Amniotic epithelial cell (primary cell): ENCODE results near the gene RSAD1.

ENCODE experiments used
- DNase-seq: peaks from one replicate; pipeline ENCODE4 v3.0.0-alpha.2; 2010; ENCODE audit warnings: low read depth

RSAD1 gene

GRCh38 chr17:50458270-50458669, 20.4 kb upstream of the RSAD1 start:
- no peak for DNase-seq

- peak; percentile 67 for DNase-seq
Observed at GRCh38 chr17:50458701-50459676, 19.7 kb upstream of the RSAD1 start.

DNA sequence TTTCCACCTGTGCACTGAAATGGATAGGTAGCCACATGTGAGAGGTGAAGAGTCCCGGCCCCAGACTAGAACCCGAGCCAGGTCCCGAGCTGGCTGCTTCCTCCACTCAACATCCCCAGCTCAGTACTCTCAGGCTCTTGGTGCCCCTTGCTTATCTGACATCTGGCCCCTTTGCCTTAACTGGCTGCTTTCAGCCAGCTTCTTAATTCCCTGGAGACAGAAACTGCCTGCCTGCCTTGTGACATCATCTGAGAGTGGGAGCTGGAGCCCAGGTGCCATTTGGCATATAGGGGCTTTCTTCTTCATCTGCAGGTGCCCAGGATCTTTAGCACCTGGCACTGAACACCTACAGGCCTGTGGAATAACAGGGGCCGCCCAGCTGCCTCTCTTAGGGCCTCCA, 18.9 kb upstream of the RSAD1 start:
- no peak for DNase-seq

DNA sequence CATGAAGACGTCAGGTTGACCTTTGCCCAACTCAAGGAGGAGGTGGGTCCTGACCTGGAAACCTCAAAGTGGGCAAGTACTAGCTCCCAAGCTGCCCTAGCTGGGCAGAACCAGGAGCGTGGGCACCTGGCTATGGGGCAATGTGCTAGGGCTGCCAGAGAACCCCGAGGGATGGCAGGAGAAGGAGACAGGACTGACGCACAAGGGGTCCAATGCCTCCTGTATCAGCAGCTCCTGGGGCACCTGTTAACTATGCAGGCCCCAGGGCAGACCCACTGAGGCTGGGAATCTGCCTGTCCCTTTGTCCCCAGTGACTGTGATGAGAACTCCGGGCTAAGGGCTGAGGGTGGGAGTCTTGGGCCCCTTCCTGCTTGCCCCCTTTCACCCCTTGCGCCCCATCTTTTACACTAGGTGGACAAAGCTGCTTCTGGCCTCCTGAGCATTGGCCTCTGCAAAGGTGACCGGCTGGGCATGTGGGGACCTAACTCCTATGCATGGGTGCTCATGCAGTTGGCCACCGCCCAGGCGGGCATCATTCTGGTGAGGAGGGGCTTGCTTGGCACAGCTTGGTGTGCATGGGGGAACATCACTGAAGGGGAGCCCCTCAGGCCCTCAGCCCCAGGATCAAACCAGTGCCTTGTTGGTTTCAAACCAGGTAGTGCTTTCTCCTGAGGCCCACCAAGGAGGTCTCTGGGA, 17.7 kb upstream of the RSAD1 start:
- no peak for DNase-seq

DNA sequence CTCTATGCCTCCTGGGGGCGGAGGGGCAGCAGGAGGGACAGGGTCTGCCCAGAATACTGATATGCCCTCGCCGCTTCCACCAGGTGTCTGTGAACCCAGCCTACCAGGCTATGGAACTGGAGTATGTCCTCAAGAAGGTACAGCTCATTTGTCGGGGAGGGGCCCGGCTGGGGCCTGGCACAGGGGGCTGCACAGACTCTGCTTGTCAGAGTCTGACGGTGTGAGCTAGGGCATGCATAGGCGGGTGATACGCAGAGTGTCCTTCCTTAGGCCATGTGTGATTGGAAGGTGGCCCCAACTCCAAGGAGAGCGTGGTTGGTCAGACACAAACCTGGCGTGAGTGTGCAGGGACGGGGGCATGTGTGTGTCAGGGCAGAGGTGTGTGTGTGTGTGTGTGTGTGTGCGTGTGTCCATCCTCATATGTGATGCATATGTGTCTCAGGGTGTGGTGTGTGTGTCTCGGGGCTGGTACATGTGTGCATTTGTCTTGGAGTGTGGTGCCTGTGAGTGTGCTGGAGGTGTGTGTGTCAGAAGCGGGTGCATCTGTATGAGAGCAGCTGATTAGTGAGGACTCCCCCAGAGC, 17.0 kb upstream of the RSAD1 start:
- no peak for DNase-seq

DNA sequence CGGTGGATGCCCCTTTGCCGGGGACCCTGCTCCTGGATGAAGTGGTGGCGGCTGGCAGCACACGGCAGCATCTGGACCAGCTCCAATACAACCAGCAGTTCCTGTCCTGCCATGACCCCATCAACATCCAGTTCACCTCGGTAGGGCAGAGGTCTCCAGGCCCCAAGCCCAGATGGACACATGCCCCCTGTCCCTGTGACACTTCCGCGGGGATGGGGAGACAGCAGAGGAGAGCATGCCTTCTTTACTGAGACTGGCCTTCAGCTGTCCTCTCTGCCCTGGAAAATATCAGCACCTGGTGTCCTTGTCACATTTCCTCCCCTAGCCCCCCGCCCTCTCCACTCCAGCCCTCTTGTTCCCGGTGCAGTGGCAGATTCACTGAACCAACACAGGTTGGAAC, 16.2 kb upstream of the RSAD1 start:
- DNase-seq = no peak

DNA sequence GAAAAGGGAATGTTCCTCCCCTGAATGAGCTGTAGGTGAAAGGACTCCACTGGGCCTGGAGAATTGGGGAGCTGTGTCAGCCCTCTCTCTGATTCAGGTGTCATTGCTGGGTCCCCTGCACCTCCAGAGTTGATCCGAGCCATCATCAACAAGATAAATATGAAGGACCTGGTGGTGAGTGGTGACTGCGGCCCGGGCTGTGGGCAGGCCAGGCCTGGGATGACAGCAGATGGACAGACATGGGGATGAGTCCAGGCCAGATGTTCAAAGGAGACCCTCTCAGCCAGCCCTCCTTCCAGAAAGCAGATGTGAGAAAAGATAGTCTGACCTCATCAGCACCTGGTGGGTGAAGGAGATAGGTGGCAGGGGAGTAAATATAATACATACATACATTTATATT, 14.5 kb upstream of the RSAD1 start:
- no peak for DNase-seq

- no peak for DNase-seq
Observed at GRCh38 chr17:50464736-50465135, 13.9 kb upstream of the RSAD1 start.

DNA sequence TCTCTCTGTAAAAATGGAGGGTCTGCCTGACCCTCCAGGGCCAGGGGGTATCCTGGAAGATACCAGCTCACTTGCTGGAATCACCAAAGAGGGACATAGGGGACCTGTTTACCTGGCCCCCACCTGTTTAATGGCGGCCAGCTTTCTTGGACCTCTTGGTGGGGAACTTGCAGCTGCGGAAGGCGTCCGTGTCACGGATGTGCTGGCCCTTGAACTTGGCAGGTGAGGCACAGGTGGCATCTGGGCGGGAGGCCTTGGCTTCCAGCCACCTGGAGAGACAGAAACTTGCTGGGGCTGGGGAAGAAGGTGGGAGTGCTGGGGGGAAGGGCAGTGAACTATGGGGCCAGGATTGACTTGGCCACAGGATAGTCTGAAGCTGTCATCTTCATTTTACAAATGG, 13.5 kb upstream of the RSAD1 start:
- DNase-seq = no peak

DNA sequence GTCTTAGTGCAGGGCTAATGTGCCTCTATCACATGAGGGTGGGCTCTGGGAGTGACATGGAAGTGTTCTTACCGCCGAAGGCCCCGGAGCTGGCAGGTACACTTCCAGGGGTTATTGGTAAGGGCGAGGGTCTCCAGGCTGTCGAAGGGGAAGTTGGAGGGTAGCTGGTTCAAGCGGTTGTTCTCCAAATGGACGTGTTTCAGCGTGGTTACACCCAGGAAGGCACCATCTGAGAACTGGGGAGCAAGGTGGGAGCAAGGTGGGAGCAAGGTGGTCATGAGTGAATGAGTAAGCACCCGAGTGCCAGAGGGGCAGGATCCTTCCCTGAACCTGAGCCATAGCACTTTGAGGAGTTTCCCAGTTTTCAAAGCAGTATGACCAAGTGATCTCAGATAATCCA, 13.0 kb upstream of the RSAD1 start:
- DNase-seq = no peak

DNA sequence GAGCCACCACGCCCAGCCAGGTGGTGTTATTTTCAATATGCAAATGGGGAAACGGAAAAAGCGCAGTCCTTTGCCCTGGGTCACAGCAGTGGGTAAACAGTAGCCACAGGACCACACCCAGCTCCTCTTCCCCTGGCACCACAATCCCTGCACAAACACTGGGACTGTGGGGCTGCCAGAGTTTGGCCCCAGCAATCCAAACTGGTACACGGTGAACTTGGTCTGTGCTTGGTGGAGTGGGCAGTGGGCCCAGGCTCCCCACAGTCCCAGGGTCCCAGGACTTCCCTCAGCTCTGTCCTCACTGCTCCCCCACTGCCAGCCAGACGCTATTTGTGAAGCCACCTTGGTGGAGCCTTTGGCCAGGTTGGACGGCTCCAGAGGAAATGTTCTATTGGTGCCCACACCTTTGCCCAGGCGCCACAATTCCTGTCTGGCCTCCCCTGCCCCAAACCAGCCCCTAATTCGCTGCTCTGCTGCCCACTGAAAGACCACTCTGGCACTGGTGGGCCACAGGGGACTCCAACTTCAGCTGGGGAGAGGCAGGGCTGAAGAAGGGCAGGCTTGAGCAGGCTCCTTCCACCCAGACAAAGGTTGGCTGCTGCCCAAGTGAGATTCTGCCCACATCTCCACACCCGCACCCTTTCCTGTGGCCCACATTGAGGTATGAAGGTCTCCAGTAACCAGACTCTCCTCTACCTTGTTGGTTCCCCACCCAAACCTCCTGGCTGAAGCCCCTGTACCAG, 12.1 kb upstream of the RSAD1 start:
- DNase-seq = no peak

DNA sequence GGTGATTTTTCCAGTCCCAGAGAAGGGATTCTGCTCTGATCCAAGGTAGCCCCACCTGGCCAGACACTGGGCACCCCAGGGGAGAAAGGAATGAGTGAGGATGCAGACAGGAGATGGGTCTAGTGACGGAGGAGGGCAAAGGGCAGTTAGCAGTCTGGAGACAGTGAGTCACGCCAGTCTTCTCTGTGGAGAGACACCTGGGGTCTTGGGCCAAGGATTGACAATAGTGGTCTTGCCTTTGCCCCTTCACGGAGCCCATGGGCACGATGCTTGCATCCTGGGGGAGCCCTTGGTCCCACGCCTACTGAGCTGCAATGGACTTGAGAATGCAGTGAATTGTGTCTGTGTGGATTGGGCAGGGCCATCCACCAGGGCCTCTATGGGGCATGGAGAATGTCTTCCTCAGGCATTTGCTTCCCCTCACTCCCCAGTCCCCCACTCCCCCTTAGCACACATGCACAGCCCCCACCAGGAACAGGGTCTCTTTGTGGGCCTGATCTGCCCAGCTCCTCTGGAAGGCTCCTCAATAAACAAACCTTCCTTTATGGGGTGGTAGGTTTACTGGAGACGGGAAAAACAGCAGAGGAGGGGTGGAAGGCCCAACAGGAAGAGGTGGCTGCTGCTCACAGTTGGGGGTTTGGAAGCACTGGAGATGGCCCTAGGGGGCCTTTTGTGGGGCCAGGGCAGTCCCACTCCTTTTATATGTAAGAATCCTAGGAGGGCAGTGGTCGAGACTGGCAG, 11.4 kb upstream of the RSAD1 start:
- DNase-seq = no peak

DNA sequence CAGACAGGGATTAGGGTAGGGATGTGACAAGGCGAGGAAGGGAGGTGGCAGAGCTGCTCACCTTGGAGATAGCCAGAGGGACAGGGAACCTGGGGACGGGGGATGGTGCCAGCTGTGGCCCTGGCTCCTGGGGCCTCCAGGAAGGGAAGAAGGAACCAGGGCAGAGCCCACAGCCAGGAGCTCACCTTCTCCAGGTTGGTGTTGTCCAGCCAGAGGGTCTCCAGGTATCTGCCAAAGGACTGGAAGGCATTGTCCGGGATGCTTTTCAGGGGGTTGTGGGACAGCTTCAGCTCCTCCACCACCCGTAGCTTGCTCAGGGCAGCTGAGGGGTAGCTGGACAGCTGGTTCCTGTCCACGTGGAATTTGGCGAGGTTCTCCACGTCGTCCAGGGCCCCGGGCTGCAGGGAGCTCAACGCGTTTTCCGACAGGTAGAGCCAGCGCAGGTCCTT, 10.8 kb upstream of the RSAD1 start:
- DNase-seq = no peak

DNA sequence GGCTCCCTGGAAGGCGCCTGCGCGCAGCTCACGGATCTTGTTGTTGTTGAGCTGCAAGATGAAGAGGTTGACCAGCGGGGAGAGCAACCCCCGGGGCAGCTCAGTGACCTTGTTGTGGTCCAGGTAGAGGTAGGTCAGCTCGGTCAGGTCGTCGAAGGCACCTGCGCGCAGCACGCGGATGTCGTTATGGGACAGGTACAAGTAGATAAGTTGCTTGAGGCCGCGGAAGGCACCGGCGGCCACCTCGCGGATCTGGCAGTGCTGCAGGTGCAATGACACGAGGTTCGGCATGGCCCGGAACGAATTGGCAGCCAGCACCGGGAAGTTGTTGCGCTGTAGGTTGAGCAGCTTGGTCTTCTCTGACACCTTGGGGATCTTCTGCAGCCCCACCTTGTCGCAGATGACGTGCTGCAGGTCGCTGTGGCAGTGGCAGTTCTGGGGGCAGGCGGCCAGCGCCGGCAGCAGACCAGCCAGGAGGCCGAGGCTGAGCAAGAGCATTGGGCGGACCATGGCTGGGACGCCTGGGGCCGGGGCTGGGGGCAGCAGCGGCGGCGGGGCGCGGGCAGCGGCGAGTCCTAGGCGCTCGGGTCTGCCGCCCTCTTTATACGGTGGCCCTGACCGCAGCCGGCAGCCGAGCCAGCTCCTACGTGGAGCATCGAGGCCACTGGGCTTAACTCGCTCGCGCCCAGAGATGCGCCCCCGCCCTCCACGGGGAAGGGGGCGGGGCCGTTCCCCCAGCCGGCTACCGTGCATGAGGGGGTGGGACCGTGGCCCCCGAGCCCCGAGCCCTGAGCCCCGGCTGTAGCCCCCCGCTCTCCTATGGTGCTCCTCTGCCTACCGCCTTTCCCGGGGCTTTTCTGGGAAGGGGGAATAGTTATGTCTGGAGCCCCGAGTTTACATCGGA, 10.1 kb upstream of the RSAD1 start, which contains the start of gene CHAD:
Gene CHAD (minus strand): TSS at position 577 of the 904 bp plus-strand sequence. CDS start 67 bp downstream, at position 510.
- DNase-seq = no peak

- no peak for DNase-seq
Observed at GRCh38 chr17:50469208-50469605, 9.5 kb upstream of the RSAD1 start.

- DNase-seq = no peak
Observed at GRCh38 chr17:50469671-50470305, 8.9 kb upstream of the RSAD1 start.

GRCh38 chr17:50470426-50470825, 8.2 kb upstream of the RSAD1 start:
- DNase-seq = no peak

- DNase-seq = no peak
Observed at GRCh38 chr17:50471009-50471905, 7.4 kb upstream of the RSAD1 start.

- DNase-seq = no peak
Observed at GRCh38 chr17:50472286-50472685, 6.4 kb upstream of the RSAD1 start.
